ENCODE data around the gene GYS2. TPM values are rescaled to one million over a fixed set of nuclear protein-coding genes. Genes with fewer than 3 reads are reported as not detected.

GYS2 gene
- total RNA-seq, 1 experiment from 2014 or later, result not detected

DNA sequence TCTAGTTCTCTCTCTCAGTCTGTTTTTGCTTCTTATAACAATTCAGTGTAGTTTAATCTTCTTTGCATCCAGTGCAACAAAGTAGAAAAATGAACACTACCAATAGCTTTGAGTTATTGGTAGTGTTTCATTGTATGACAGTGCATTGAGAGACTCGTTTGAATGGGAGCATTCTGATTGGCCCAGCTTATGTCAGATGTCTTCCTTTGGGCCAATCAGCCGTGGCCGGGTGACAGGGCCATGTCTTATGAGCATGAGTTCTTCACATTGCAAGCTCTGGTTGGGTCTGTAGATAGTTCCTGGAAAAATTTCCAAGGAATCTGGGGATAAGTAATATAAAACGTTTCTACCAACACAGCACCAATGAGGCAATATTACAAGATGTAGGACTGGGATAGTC, 36.5 kb downstream of the GYS2 start:
- no peak for ATAC-seq
- Histone ChIP-seq H3K4me3 (ENCODE audit: low read length) (no peak overlapping the region), H4K20me1 (ENCODE audit: low read length) (no peaks in the 10 kb centered on the region), H3K36me3 (ENCODE audit: low read depth, low read length) (no peaks in the 10 kb centered on the region), H3K9ac (ENCODE audit: low read length) (no peak overlapping the region), H3K27ac (ENCODE audit: low read length) (no peak overlapping the region), H2AFZ (ENCODE audit: low read length) (no peak overlapping the region), H3K4me1 (ENCODE audit: insufficient read depth, low read length) (no peaks in the 10 kb centered on the region), H3F3A (ENCODE audit: low read length, unreplicated experiment) (no peaks in the 10 kb centered on the region), H3K9me3 (ENCODE audit: low read length) (no peaks in the 10 kb centered on the region), H3K4me2 (ENCODE audit: low read length) (no peak overlapping the region), H3K9me2 (replicated peaks; ENCODE audit: low read length) (no peaks in the 10 kb centered on the region), H3K27me3 (ENCODE audit: low read length) (no peaks in the 10 kb centered on the region), H3K79me2 (ENCODE audit: low read length) (no peaks in the 10 kb centered on the region)
- BruUV-seq (replicated peaks), result no TSS peak
- intact Hi-C loops (cut with micrococcal nuclease), result no loop called here
- DNase-seq, result no peak
- CTCF ChIA-PET, result no interaction called here
- POLR2A ChIA-PET (ENCODE audit: unreplicated experiment), result no interaction called here
- TF ChIP-seq, protein P1, sequence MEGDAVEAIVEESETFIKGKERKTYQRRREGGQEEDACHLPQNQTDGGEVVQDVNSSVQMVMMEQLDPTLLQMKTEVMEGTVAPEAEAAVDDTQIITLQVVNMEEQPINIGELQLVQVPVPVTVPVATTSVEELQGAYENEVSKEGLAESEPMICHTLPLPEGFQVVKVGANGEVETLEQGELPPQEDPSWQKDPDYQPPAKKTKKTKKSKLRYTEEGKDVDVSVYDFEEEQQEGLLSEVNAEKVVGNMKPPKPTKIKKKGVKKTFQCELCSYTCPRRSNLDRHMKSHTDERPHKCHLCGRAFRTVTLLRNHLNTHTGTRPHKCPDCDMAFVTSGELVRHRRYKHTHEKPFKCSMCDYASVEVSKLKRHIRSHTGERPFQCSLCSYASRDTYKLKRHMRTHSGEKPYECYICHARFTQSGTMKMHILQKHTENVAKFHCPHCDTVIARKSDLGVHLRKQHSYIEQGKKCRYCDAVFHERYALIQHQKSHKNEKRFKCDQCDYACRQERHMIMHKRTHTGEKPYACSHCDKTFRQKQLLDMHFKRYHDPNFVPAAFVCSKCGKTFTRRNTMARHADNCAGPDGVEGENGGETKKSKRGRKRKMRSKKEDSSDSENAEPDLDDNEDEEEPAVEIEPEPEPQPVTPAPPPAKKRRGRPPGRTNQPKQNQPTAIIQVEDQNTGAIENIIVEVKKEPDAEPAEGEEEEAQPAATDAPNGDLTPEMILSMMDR (conservative IDR thresholded peaks at IDR 0.05; ENCODE audit: low read depth, low read length), result no peak
- no peak for TF ChIP-seq EZH2phosphoT487 (IDR thresholded peaks at IDR 0.05; ENCODE audit: borderline replicate concordance, low read length)

DNA sequence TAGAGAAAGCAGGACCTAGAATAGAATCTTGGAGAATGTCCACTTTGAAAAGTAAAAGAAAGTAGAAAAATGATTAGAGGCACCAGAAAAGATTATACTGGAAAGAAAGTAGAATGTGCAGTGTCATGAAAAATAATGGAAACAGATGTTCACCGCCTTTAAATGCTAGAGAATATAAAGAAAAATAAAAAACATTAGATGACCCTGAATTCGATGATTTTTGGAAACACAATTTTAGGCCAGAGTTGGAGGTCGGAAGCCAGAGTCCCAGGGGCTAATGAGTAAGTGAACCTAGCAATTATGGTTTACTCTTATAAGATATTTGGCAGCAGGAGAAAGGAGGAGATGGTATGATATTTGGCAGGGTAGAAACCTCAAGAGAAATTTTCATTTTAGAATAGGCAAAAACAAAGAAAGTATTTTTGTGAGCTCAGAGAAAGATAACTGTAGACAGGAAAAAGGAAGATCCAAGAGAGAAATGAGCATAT, 37.7 kb downstream of the GYS2 start:
- DNase-seq (no peak), ATAC-seq (no peak)
- no peaks in the 10 kb centered on the region for H3K27me3 ChIP-seq (ENCODE audit: low read length)
- no peaks in the 10 kb centered on the region for H3K79me2 ChIP-seq (ENCODE audit: low read length)
- no peak overlapping the region for H2AFZ ChIP-seq (ENCODE audit: low read length)
- ChIA-PET CTCF (no interaction called here), POLR2A (ENCODE audit: unreplicated experiment) (no interaction called here)
- BruUV-seq (replicated peaks), result no TSS peak
- intact Hi-C loops (cut with micrococcal nuclease), result no loop called here
- H3K9me3 ChIP-seq (ENCODE audit: low read length), result no peaks in the 10 kb centered on the region
- no peak overlapping the region for H3K4me2 ChIP-seq (ENCODE audit: low read length)
- H4K20me1 ChIP-seq (ENCODE audit: low read length), result no peaks in the 10 kb centered on the region
- H3K36me3 ChIP-seq (ENCODE audit: low read depth, low read length), result no peaks in the 10 kb centered on the region
- no peak overlapping the region for H3K27ac ChIP-seq (ENCODE audit: low read length)
- no peaks in the 10 kb centered on the region for H3F3A ChIP-seq (ENCODE audit: low read length, unreplicated experiment)
- TF ChIP-seq, protein P1 (conservative IDR thresholded peaks at IDR 0.05; ENCODE audit: low read depth, low read length), result no peak
- TF ChIP-seq EZH2 (IDR thresholded peaks at IDR 0.05; ENCODE audit: low read length, unreplicated experiment) (no peak), EZH2phosphoT487 (IDR thresholded peaks at IDR 0.05; ENCODE audit: borderline replicate concordance, low read length) (no peak)
- H3K9me2 ChIP-seq (replicated peaks; ENCODE audit: low read length), result no peaks in the 10 kb centered on the region
- H3K9ac ChIP-seq (ENCODE audit: low read length), result no peak overlapping the region
- H3K4me3 ChIP-seq (ENCODE audit: low read length), result no peak overlapping the region
- no peaks in the 10 kb centered on the region for H3K4me1 ChIP-seq (ENCODE audit: insufficient read depth, low read length)

- ATAC-seq (no peak), DNase-seq (no peak)
- BruUV-seq (replicated peaks), result no TSS peak
- no peaks in the 10 kb centered on the region for H3K27me3 ChIP-seq (ENCODE audit: low read length)
- no peak overlapping the region for H3K9ac ChIP-seq (ENCODE audit: low read length)
- intact Hi-C loops (cut with micrococcal nuclease), result no loop called here
- H3K4me1 ChIP-seq (ENCODE audit: insufficient read depth, low read length), result no peaks in the 10 kb centered on the region
- no peaks in the 10 kb centered on the region for H4K20me1 ChIP-seq (ENCODE audit: low read length)
- ChIA-PET POLR2A (ENCODE audit: unreplicated experiment) (no interaction called here), CTCF (no interaction called here)
- H3K9me2 ChIP-seq (replicated peaks; ENCODE audit: low read length), result no peaks in the 10 kb centered on the region
- H3F3A ChIP-seq (ENCODE audit: low read length, unreplicated experiment), result no peaks in the 10 kb centered on the region
- H3K4me3 ChIP-seq (ENCODE audit: low read length), result no peak overlapping the region
- no peaks in the 10 kb centered on the region for H3K79me2 ChIP-seq (ENCODE audit: low read length)
- TF ChIP-seq EZH2 (IDR thresholded peaks at IDR 0.05; ENCODE audit: low read length, unreplicated experiment) (no peak), EZH2phosphoT487 (IDR thresholded peaks at IDR 0.05; ENCODE audit: borderline replicate concordance, low read length) (no peak)
- TF ChIP-seq, protein P1 (conservative IDR thresholded peaks at IDR 0.05; ENCODE audit: low read depth, low read length), result no peak
- no peaks in the 10 kb centered on the region for H3K9me3 ChIP-seq (ENCODE audit: low read length)
- H3K4me2 ChIP-seq (ENCODE audit: low read length), result no peak overlapping the region
- no peaks in the 10 kb centered on the region for H3K36me3 ChIP-seq (ENCODE audit: low read depth, low read length)
- no peak overlapping the region for H2AFZ ChIP-seq (ENCODE audit: low read length)
- H3K27ac ChIP-seq (ENCODE audit: low read length), result no peak overlapping the region
Observed at GRCh38 chr12:21566223-21566906, 38.3 kb downstream of the GYS2 start.

Measured in PC-3 (cell line).